GOT3 (cell line): Measurements from ENCODE around the gene TIE1.

Source experiments
- DNase-seq: peaks from one replicate; lab custom pipeline; 2025; ENCODE audit warnings: mixed read lengths; lab: John Stamatoyannopoulos, UW

Gene TIE1

DNA sequence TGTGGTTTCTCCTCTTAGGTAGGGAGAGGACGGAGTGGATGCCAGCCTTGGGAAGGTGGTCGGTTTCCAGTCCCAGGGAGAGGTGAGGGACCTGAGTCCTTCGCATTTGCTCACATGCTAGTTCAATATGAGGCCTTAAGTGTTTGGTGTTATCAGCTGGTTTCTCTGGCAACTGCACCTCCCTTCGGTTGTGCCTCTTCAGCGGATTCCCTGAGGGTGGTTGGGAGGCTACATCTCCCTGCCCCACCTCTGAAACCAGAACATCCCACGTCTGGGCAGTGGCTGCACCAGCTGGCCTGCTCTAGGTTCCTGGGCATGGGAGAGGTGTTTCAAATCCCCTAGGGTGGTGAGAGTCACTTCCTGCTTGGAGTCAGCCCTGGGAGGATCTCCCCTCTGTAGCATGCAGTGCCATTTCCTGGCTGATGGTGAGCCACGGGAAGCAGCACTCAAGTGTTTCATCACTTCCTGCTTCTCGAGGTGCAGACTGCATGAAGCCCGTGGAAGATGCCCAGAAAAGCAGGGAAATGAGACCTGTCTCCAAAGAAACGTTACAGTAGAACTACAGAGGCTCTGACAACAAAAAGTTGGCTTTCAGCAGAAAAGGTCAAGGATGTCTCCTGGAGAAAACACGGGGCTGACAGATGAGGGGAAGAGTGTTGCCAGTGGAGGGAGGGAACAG, 26.5 kb upstream of the TIE1 start:
- DNase-seq, result no peak

DNA sequence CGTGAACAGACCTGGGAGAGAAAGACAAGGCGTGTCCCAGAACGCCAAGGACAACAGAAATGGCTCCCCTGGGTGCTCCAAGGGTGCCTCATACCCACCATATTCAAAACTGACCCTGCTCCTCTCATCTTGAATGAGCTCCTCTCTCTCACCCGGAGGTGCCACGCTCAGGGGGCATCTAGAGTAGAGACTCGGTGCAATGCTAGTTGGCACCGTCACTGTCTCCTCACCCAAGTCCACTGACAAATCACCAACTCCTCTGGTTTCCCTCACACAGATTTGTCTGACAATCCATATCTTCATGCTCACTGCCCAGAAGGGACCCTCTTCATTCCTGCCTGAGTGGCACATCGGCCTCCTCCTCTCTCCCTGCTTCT, 26.0 kb upstream of the TIE1 start:
- DNase-seq, result no peak

DNA sequence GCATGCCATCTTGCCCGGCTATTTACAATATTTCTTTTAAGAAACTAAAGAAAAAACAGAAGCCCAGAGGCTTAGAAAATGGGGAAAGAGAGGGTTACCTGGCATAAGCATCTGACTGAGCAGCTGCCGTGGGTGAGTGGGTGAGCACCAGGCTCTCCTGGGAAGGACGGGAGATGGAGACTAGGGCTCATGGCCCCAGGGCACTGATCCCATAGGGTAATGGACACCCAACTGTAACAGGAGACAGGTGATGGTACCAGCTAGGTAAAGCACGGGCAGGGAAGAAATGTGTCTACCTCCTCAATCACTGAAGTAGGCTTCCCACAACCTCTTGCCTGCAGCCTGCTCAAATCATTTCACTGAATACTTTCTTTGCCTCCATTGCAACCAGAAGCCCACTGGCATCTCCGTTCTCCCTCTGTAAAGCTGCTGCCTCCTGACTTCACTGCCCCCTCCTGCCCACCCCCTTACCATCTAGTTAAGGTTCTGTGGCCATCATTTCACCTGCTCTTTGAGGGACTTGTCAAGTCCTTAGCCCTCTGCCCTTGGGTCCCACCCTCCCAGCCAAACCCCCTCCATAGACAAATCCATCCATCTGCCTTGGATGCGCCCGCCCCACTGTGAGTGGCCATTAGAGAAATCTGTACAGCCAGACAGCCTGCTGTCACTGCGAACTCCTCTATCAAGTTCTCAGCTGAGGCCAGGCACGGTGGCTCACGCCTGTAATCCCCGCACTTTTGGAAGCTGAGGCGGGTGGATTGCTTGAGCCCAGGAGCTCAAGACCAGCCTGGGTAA, 24.8 kb upstream of the TIE1 start:
- no peak for DNase-seq

DNA sequence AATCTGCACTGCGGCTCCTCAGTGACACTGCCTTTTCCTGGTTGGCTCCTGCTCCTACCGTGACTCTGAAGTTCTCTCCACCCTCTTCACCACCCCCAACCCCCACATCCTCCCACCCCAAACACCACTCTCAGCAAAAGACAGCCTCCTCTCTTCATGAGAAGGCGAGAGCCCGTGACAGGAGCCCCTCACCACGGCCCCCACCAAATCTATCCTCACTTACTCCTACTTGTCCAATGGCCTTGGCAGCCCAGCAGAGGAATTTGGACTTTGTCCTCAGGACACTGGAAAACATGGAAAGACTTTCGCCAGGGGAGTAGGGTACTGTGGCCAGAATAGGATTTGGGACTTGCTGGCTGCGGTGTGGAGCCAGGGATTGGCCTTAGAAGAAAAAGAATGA, 24.1 kb upstream of the TIE1 start:
- DNase-seq, result no peak

DNA sequence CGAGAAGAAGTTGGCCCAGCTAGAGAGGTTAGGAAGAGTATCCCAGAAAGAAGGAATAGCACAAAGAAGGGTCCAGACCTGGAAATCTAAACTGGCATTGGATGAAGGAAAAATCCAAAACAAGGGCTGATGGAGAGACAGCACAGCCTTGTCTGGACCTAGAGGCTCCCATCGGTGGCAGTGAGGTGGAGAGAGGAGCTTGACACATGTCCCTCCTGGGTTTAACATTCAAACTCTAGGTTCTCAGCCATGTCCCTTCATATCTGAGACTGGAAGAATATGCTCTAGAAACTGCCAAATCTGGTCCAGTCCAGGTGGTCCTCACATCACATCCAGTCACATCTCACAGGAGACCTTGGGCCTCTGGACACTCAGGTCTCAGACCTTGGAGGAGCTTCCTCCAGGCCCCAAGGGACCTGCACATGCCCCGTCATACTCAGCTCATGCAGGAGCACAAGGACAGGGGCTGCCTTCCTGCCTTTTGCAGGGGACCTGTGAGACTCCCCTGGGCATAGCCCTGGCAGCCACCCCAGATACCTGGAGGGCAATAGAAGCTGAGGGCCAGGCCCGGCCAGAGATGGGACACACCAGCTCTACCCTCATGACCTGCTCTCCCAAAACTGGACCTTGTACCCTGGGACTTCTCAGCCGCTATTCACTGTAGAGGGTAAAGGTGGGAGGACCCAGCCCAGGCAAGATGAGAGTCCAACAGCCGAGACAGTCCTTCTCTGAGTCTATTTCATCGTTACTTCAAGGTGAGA, 23.5 kb upstream of the TIE1 start:
- no peak for DNase-seq

DNA sequence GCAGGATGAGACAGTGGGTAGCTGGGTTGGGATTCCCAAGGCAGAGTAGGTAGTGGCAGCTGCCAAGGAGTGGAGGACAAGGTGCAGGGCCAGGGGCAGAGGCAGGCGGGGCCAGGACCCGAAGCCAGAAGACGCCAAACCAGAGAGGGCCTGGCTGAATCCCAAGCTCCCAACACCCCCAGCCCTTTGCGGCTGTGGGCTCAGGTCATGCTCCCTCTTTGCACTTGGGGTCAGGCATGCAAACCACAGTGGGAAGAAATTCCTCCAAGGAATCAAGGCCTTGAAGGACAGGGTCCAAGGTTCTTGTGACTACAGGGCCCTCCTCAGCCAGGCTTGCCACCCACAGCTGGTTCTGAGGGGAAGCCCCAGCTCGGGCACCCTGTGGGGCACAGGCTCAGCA, 21.6 kb upstream of the TIE1 start:
- DNase-seq, result no peak

DNA sequence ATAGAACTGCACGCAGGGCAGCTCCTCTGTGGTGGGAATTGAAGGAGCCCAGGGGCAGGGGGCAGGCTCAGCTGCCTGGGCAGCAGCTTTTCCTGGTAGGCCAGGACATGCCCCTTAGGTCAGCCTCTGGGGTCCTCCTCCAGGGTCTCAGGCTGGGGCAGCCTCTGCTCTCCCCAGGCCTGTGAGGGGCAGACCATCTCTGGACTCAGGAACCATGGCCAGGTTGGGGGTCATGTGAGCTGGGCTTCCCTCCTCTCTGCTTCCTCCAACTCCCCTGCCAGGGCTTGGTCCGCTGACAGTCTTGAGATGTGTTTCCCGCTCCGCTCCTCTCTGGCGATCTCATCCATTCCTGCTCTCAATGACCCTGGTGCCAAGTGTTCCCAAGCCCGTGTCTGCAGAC, 21.1 kb upstream of the TIE1 start:
- DNase-seq, result no peak

DNA sequence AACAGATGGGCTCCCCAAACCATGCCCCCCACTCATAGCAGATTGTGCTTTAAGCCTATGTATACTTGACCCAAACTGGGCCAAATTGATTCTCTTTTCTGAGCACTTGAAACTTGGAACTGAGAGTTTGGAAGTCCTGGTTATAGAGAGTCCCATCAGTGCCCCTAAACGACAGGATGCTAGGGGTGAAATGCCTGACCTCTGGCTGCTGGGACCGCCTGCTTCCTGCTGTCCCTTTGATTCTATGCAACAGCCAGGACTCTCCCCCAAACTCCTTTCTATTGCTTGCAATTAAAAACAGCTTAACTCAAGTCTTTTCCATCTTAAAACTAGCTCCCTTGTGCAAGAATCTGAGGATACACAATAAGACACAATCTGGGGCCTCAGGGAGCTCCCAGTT, 20.1 kb upstream of the TIE1 start:
- DNase-seq, result no peak

DNA sequence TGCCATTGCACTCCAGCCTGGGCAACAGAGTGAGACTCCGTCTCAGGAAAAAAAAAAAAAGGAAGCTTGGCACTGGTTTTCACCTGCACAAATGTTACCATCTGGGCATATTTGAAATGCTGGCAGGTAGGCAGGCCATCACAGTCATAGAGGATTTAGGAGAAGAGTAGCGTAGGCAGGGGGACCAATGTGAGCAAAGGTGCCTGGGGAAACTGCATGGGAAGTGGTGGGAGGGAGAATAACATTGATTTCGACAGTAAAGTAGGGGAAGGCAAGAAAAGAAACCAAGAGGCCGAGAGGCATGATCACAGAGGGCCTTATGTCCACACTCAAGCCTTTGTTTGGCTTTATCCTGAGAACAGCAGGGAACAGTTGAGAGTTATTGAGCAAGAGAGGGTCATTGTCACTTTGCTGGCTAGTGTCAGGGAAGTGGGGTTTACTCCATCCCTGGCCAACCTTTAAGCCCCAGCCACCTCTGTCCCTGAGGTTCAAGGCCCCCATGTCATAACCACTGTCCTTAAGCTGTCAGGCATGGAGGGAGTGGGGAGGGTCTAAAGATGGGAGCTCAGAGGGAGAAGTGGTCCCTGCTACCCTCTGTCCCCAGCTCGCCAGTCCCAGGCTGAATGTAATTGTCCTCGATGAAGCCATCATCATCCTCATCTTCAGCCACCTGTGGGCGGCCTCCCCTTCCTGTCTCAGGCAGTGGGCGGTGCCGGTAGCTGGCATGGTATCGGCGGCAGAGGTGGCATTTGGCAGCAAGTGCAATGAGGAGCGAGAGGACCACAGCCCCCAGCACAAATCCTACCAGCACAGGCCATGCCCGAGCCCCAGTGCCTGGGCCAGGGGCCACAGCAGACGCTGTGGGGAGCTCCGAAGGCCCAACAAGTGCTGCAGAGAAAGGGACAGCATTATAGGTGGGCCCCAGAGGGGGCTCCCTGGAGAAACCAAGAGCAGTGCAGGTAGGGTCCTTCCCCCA, 18.3 kb upstream of the TIE1 start:
- DNase-seq, result no peak

DNA sequence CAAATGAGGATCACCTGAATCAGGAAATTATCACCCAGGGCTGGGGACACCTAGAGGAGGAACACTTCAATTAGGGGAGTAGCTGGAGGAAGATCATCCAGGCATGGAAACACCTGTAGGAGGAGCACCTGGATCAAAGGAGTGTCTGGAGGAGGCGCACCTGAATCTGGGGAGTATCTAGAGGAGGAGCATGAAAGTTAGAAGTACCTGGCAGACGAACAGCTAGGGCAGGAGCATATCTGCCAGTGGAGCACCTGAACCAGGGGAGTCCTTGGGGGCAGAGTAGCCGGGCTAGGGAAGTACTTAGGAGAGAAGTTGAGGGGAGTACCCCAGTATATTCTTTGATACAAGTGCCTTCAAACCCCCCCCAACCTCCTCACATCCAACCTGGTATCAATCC, 16.7 kb upstream of the TIE1 start:
- DNase-seq, result no peak

DNA sequence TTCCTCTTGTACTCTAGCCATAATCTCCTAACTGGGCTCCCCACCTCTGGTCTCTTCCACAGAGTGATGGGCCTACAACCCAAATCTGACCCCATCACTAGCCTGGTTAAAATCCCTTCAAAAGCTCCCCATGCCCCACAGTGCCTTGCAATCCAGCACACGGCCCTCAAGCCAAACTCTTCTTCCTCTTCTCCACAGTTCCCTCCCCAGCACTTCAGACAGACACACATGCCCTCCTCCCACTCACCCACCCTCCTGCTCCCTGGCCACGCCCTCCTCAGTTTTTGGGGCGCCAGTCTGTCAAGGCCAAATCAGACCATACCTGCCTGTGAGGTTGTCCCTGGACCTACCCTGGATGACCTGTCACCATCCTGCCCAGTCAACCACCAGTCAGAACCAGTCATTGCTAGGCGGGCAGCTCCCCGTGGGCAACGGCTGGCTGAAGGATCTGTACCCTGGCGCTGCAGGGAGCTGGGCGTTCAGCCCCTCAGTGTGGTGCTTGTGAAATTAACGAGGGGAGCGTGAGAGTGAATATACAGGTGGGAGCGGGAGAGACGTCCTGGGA, 16.2 kb upstream of the TIE1 start:
- DNase-seq, result no peak

DNA sequence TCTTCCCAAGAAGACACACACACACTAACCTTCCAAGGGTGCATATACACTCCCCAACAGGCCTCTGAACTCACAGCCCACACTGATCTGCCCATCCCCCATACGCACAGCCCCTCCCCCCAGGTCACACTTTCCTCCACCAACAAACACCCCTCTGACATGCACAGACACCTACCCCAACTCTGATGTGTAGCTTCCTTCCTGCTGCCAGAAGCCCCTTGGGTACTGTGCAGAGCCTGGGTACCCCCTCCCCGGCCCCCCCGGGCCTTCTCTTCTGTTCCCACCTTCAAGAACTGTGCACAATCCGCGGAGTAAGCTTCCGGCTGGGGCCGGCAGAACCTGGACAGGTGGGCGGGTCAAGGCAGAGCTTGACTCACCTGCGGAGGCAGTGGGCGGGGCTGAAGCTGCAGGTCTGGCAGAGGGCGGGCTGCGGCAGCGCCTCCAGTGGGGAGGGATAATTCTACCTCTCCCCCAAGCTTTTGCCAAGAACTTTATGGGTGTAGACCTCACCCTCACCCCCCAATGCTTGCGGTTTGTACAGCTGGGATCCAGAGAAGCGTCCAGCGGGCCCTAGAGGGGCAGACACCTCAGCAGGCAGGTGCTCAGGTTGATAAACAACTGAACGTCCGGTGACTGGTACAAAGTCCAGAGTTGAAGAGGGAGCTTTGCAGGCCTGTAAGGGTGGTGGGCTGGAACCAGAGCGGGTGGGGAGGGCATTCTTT, 15.4 kb upstream of the TIE1 start, which contains the start of gene C1orf210:
TSS of gene C1orf210 (minus strand) at position 313 of the 722 bp plus-strand sequence. CDS start 2,311 bp downstream, outside the sequence.
- DNase-seq, result no peak

DNA sequence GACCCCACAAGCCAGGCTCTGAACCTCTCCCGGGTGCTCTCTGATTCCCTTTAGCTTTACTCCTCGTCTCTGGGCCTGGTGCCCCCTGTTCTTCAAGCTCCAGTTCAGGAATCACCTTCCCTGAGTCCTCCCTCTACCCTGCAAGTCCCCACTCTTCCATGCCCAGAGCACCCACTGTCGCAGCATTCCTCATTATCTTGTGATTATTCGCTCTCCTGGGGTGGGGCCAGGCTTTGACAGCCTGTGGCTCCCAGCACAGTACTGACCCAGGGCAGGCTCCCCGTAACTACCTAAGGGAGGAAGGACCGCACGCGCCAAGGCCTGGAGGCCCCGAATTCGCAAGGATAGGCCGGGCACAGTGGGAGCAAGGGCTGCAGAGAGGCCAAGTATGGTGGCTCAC, 14.7 kb upstream of the TIE1 start:
- DNase-seq, result no peak

DNA sequence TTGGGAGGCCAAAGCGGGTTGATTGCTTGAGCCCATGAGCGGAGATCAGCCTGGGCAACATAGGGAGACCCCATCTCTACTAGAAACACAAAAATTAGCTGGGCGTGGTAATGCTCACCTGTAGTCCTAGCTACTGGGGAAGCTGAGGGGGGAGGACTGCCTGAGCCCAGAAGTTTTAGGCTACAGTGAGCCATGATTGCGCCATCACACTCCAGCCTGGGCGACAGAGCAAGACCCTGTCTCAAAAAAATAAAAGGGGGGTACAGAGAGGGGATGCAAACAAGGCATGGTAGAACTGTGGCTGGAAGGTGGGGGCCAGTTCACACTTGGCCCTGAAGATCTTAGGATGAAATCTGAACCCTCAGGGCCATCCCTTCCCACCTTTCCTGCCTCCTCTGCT, 14.2 kb upstream of the TIE1 start:
- no peak for DNase-seq

DNA sequence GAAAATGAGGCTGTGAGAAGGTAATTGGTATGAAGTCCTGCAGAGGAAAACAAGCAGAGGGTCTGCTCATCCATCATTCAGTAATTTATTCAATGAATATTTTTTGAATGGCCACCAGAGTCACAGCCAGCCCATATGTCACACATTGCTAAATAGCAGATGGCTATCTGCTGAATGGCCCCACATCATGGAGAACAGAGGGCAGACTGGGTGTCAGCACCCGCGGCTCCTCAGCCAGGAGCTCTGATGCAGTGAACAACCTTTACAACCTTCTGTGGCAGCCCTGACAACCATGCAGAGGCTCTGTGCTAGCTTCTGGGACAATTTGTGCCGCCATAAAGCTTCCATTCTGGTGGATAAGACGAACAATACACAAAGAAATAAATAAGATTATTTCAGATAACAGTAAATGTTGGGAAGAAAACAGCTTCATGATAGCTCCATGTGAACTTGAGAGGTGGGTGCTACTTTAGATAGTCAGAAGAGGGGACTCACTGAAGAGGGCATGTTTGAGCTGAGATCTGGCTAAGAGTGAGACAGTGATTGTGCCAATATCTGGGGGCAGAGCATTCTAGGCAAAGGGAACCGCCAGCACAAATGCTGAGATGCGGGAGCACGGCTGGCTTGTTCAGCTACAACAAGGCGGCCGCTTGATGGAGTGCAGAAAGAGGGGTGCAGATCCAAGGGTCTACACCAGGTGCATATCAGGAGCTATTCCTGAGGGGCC, 12.6 kb upstream of the TIE1 start:
- DNase-seq, result no peak

DNA sequence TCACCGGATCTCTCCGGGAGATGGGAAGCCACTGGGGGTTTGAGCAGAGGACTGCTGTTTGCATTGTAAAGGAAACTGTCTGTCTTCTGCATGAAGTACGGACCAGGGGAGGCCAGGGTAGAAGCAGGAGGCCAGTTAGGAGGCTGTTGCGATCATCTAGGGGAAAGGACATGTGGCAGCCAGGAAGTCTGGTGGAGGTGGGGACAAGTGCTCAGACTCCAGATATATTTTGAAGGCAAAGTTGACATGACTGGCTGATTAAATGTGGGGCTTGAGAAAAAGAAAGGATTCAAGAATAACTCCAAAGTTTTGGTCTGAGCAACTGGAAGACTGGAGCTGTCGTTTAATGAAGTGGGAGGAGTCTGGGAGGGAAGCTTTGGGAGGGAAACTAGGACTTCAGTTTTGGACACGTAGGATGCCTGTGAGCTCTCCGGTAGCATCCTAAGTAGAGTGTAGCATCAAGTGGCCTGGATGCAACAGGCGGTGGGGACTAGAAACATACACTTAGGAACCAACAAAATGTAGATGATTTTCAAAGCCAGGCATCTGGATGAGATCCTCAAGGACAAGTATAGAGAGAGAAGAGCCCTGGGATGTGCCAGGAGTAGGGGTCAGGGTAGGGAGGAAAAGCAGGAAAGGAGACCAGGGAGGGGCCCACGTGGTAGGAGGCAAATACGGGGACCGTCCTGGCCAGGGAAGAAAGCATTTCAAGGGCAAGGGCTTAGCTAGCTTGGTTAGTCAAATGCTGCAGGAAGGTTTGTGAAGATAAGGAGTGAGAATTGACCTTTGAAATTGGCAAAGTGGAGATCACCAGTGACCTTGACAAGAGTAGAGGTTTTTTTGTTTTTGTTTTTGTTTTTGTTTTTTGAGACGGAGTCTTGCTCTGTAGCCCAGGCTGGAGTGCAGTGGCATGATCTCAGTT, 11.7 kb upstream of the TIE1 start:
- DNase-seq, result no peak

DNA sequence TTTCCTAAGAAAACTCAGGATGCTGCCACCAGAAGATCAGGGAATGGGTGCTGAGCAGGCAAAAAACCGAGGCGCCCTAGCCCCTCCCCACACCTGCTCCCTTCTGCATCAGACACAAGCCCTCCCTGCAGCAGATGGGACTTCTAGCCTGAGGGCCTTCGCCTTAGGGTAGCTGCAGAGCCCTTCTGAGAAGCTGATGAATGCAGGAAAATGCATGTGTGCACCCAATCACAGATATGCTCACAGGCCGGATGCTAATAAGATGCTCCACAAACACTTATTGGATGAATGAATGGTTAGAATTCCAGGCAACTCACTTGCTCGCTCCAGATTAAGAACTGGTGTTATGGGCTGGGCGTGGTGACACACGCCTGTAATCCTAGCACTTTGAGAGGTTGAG, 8.6 kb upstream of the TIE1 start:
- DNase-seq, result no peak

DNA sequence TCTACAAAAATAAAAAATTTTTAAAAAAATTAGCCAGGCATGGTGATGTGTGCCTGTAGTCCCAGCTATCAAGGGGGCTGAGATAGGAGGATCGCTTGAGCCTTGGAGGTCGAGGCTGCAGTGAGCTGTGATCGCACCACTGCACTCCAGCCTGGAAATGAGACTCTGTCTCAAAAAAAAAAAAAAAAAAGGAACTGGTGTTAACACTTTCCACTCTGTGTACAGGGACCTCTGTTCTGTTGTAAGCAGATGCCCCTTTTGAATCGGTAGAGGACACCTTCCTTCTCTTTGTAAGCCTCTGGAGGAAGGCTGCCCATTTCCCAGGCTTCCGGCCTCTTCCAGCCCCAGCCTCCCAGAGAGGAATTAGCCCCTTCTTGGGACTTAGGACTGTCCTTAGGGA, 8.1 kb upstream of the TIE1 start:
- DNase-seq, result no peak

DNA sequence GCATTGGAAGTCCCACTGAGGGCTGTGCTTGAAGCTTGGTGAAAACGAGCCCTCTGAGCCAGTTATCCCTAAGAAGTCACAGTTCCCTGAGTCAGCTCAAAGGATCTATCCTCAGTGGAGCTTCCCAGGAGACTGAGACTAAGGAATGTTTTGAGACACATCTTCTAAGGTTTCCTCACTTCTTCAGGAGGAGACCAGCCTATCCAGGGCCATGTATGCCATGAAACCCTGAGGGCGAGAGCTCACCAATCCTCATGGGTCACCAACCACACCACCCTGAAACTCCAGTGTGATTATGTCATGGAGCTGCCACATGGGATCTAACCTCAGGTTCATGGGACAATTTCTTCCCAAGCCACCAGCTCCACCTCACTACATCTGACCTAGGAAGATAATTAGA, 7.6 kb upstream of the TIE1 start:
- no peak for DNase-seq
